Stimulated activated CD4-positive, alpha-beta T cell treated with anti-CD3 and anti-CD28 coated beads, Interleukin-15, amount 100 ng/mL, for 1 hour (primary cell): Measurements from ENCODE around the gene CHST4.
A peak's percentile ranks its signal among the peaks of the same experiment; 100 is the strongest.
"Not testable (repeated sequence)": the region's sequence is repeated elsewhere in the genome, so short reads cannot be mapped to it uniquely, and the experiment has no call there.

Source experiments
- DNase-seq, 2 donors: peaks; one replicate each; pipeline ENCODE4 v3.0.0-alpha.2; 2020; ENCODE audit warnings: low read depth in 1 of 2, low spot score in 1 of 2

CHST4 gene

GRCh38 chr16:71526111-71526631 is at the start of gene CHST4:
Gene CHST4, plus strand, starts transcription at chr16:71526426. Its CDS starts 10,252 bp downstream, at chr16:71536678.
- no peak for DNase-seq

GRCh38 chr16:71476457-71477124 is 49.6 kb upstream of the CHST4 start:
- no peak for DNase-seq

- DNase-seq: no peak
Measured at GRCh38 chr16:71479420-71479819, 46.8 kb upstream of the CHST4 start.

- DNase-seq: no peak
Measured at GRCh38 chr16:71480956-71481355, 45.3 kb upstream of the CHST4 start.

- no peak for DNase-seq
Measured at GRCh38 chr16:71482569-71482968, 43.7 kb upstream of the CHST4 start.

- peak; percentile 41 to 46 for DNase-seq
Measured at GRCh38 chr16:71484006-71484893, 42.0 kb upstream of the CHST4 start.

GRCh38 chr16:71489122-71489521 is 37.1 kb upstream of the CHST4 start, which contains the start of gene ZNF19:
Gene ZNF19, minus strand, starts transcription at chr16:71489324. Its CDS starts 7,210 bp downstream, at chr16:71482114.
- no peak for DNase-seq

GRCh38 chr16:71490361-71490760 is 35.9 kb upstream of the CHST4 start:
- DNase-seq: no peak

GRCh38 chr16:71491054-71491453 is 35.2 kb upstream of the CHST4 start:
- DNase-seq: no peak

GRCh38 chr16:71492786-71493185 is 33.4 kb upstream of the CHST4 start:
- no peak for DNase-seq

- no peak for DNase-seq
Measured at GRCh38 chr16:71493213-71493612, 33.0 kb upstream of the CHST4 start.

- DNase-seq: no peak
Measured at GRCh38 chr16:71498031-71498430, 28.2 kb upstream of the CHST4 start.

- DNase-seq: no peak
Measured at GRCh38 chr16:71499775-71500364, 26.4 kb upstream of the CHST4 start.

GRCh38 chr16:71500964-71501363 is 25.3 kb upstream of the CHST4 start:
- no peak for DNase-seq

- no peak for DNase-seq
Measured at GRCh38 chr16:71501547-71501946, 24.7 kb upstream of the CHST4 start.

GRCh38 chr16:71504051-71504450 is 22.2 kb upstream of the CHST4 start:
- not testable (repeated sequence) for DNase-seq

- no peak for DNase-seq
Measured at GRCh38 chr16:71504901-71505300, 21.3 kb upstream of the CHST4 start.

- DNase-seq: no peak
Measured at GRCh38 chr16:71507061-71507460, 19.2 kb upstream of the CHST4 start.

GRCh38 chr16:71513302-71513701 is 12.9 kb upstream of the CHST4 start:
- no peak for DNase-seq

GRCh38 chr16:71514476-71514875 is 11.8 kb upstream of the CHST4 start:
- no peak for DNase-seq

GRCh38 chr16:71515026-71515425 is 11.2 kb upstream of the CHST4 start:
- DNase-seq: no peak

- no peak for DNase-seq
Measured at GRCh38 chr16:71520550-71520949, 5.7 kb upstream of the CHST4 start.
